Measurements from ENCODE around the gene RNF13.
"Not testable (repeated sequence)": the region's sequence is repeated elsewhere in the genome, so short reads cannot be mapped to it uniquely, and the experiment has no call there.

RNF13 gene

GRCh38 chr3:149977386-149977785 lies 164.4 kb downstream of the RNF13 start:
- DNase-seq (ENCODE audit: low read depth, low spot score), result no peak

GRCh38 chr3:149981979-149982378 lies 169.0 kb downstream of the RNF13 start:
- H3K27ac ChIP-seq; DNase-seq (ENCODE audit: low read depth, low spot score): not testable (repeated sequence)

More at GRCh38 chr3:149977386-149977785, 164.4 kb downstream of the RNF13 start:
- H3K27ac ChIP-seq, result no peak overlapping the region

GRCh38 chr3:149983053-149983452 lies 170.0 kb downstream of the RNF13 start:
- DNase-seq (ENCODE audit: low read depth, low spot score); H3K27ac ChIP-seq: not testable (repeated sequence)

- no peak for DNase-seq (ENCODE audit: low read depth, low spot score)
- no peak overlapping the region for H3K27ac ChIP-seq
These were observed 170.6 kb downstream of the RNF13 start for GRCh38 chr3:149983628-149984027.

- DNase-seq (ENCODE audit: low read depth, low spot score), result no peak
- no peak overlapping the region for H3K27ac ChIP-seq
These were observed 176.3 kb downstream of the RNF13 start for GRCh38 chr3:149989307-149989706.

- DNase-seq (ENCODE audit: low read depth, low spot score), result no peak
These were observed 177.5 kb downstream of the RNF13 start for GRCh38 chr3:149990423-149990948.

GRCh38 chr3:149992416-149993058 lies 179.5 kb downstream of the RNF13 start:
- DNase-seq (ENCODE audit: low read depth, low spot score), result no peak
- H3K27ac ChIP-seq, result no peak overlapping the region

More at GRCh38 chr3:149990423-149990948, 177.5 kb downstream of the RNF13 start:
- no peak overlapping the region for H3K27ac ChIP-seq

GRCh38 chr3:149998946-149999345 lies 185.9 kb downstream of the RNF13 start:
- no peak for DNase-seq (ENCODE audit: low read depth, low spot score)
- no peak overlapping the region for H3K27ac ChIP-seq

- no peak overlapping the region for H3K27ac ChIP-seq
- DNase-seq (ENCODE audit: low read depth, low spot score), result no peak
These were observed 186.4 kb downstream of the RNF13 start for GRCh38 chr3:149999421-149999820.

- no peak for DNase-seq (ENCODE audit: low read depth, low spot score)
- no peak overlapping the region for H3K27ac ChIP-seq
These were observed 187.6 kb downstream of the RNF13 start for GRCh38 chr3:150000641-150001040.

GRCh38 chr3:150005243-150006112 lies 192.5 kb downstream of the RNF13 start:
- no peak for DNase-seq (ENCODE audit: low read depth, low spot score)
- H3K27ac ChIP-seq, result no peak overlapping the region

GRCh38 chr3:150006794-150007193 lies 193.8 kb downstream of the RNF13 start:
- DNase-seq (ENCODE audit: low read depth, low spot score), result no peak
- no peak overlapping the region for H3K27ac ChIP-seq
